H1 (cell line): ENCODE measurements around the gene FAHD2B.
"Not testable (repeated sequence)": the region's sequence is repeated elsewhere in the genome, so short reads cannot be mapped to it uniquely, and the experiment has no call there.

Source experiments
- EZH2 ChIP-seq: fragments of 200-600 bp; sonication (generic); IDR thresholded peaks from 2 replicates; pipeline ENCODE4 v1.7.1; 2012; ENCODE audit warnings: low read depth, mild to moderate bottlenecking, moderate library complexity, low read length, inconsistent platforms; ENCODE audit not compliant: severe bottlenecking
- POLR2AphosphoS5 ChIP-seq: IDR thresholded peaks from 2 replicates; pipeline ENCODE4 v1.6.1; 2011; ENCODE audit warnings: low read depth, low read length
- TF ChIP-seq, protein P1 (sequence below), 3 experiments: IDR thresholded peaks; 1 replicate in 2 of 3; 2 replicates in 1 of 3; pipeline versions ENCODE4 v1.5.1 to v1.6.1; 2011; ENCODE audit warnings: low read length in 3 of 3, mild to moderate bottlenecking in 3 of 3, inconsistent platforms in 2 of 3, low read depth in 1 of 3, moderate library complexity in 1 of 3; ENCODE audit not compliant: insufficient read depth in 1 of 3; ENCODE audit errors: control extremely low read depth in 1 of 3

- TF ChIP-seq, protein P1, sequence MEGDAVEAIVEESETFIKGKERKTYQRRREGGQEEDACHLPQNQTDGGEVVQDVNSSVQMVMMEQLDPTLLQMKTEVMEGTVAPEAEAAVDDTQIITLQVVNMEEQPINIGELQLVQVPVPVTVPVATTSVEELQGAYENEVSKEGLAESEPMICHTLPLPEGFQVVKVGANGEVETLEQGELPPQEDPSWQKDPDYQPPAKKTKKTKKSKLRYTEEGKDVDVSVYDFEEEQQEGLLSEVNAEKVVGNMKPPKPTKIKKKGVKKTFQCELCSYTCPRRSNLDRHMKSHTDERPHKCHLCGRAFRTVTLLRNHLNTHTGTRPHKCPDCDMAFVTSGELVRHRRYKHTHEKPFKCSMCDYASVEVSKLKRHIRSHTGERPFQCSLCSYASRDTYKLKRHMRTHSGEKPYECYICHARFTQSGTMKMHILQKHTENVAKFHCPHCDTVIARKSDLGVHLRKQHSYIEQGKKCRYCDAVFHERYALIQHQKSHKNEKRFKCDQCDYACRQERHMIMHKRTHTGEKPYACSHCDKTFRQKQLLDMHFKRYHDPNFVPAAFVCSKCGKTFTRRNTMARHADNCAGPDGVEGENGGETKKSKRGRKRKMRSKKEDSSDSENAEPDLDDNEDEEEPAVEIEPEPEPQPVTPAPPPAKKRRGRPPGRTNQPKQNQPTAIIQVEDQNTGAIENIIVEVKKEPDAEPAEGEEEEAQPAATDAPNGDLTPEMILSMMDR (IDR thresholded peaks at IDR 0.05; ENCODE audit: control extremely low read depth in 1 of 3, insufficient read depth in 1 of 3, low read depth in 1 of 3, low read length in 3 of 3) = not testable (repeated sequence)
- not testable (repeated sequence) for TF ChIP-seq POLR2AphosphoS5, EZH2
Measured at GRCh38 chr2:97129090-97129489, 34.4 kb upstream of the FAHD2B start.
